WTC11 (cell line): Measurements from ENCODE around the gene DISC1. TPM values are rescaled to one million over a fixed set of nuclear protein-coding genes. Genes with fewer than 3 reads are reported as not detected.

Experiments
- ATAC-seq: fragments of 200-7000 bp; cut with Tn5 transposase; 2 replicates; pipeline ENCODE4 v1.10.0; 2021; ENCODE audit warnings: mild to moderate bottlenecking, moderate library complexity
- CTCF ChIA-PET: fragments of 300-600 bp; sonication (Branson Sonifier 250); formaldehyde crosslinking; loops from one replicate; lab custom pipeline; 2021; ENCODE audit warnings: antibody characterized with exemption; lab: Charles Lee
- POLR2A ChIA-PET: fragments of 350-600 bp; sonication (Branson Sonifier 250); formaldehyde crosslinking; loops from one replicate; lab custom pipeline; 2021; ENCODE audit warnings: antibody characterized with exemption; lab: Charles Lee
- DNase-seq: peaks from one replicate; pipeline ENCODE4 v3.0.0; 2021; ENCODE audit warnings: low spot score
- H3K27ac Mint-ChIP-seq: 2 replicates; pipeline ENCODE4 v1.8.0; 2021; ENCODE audit warnings: mixed read lengths
- H3K27me3 Mint-ChIP-seq: 2 replicates; pipeline ENCODE4 v1.8.0; 2021; ENCODE audit warnings: low read depth, mild to moderate bottlenecking, moderate library complexity, mixed read lengths
- H3K36me3 Mint-ChIP-seq: 2 replicates; pipeline ENCODE4 v1.8.0; 2021; ENCODE audit warnings: mixed read lengths
- H3K4me1 Mint-ChIP-seq: 2 replicates; pipeline ENCODE4 v1.8.0; 2022; ENCODE audit warnings: mixed read lengths
- H3K4me3 Mint-ChIP-seq: 2 replicates; pipeline ENCODE4 v1.8.0; 2021; ENCODE audit warnings: mild to moderate bottlenecking, moderate library complexity, mixed read lengths
- H3K9me3 Mint-ChIP-seq: 2 replicates; pipeline ENCODE4 v1.8.0; 2021; ENCODE audit warnings: mixed read lengths
- AFF4 ChIP-seq: sonication (generic); formaldehyde crosslinking; IDR thresholded peaks from 2 replicates; pipeline ENCODE4 v1.8.1; 2023; ENCODE audit warnings: mild to moderate bottlenecking, missing genetic modification reagents, borderline replicate concordance
- AR ChIP-seq: fragments of 250-450 bp; sonication (Bioruptor Pico); IDR thresholded peaks from 2 replicates; pipeline ENCODE4 v1.9.0; 2021; ENCODE audit warnings: mild to moderate bottlenecking
- ARID4B ChIP-seq: sonication (generic); formaldehyde crosslinking; IDR thresholded peaks from 2 replicates; pipeline ENCODE4 v1.8.0; 2023; ENCODE audit warnings: missing genetic modification reagents, mild to moderate bottlenecking, borderline replicate concordance
- CDX4 ChIP-seq: fragments of 250-450 bp; sonication (Bioruptor Pico); IDR thresholded peaks from 2 replicates; pipeline ENCODE4 v1.9.0; 2021; ENCODE audit warnings: moderate library complexity, mild to moderate bottlenecking, inconsistent platforms, borderline replicate concordance
- CTCF ChIP-seq: fragments of 200-600 bp; IDR thresholded peaks from 2 replicates; pipeline ENCODE4 v1.8.0; 2022; ENCODE audit warnings: antibody characterized with exemption
- E2F4 ChIP-seq: sonication (generic); formaldehyde crosslinking; IDR thresholded peaks from 2 replicates; pipeline ENCODE4 v1.8.1; 2022; ENCODE audit warnings: low read depth, mild to moderate bottlenecking, moderate library complexity, missing genetic modification reagents, borderline replicate concordance
- ELF4 ChIP-seq: sonication (generic); formaldehyde crosslinking; IDR thresholded peaks from 2 replicates; pipeline ENCODE4 v1.8.1; 2022; ENCODE audit warnings: low read depth, mild to moderate bottlenecking, moderate library complexity, missing genetic modification reagents
- OVOL2 ChIP-seq: fragments of 250-450 bp; sonication (Bioruptor Pico); IDR thresholded peaks from 2 replicates; pipeline ENCODE4 v1.9.0; 2021; ENCODE audit warnings: mild to moderate bottlenecking, borderline replicate concordance
- PRRX2 ChIP-seq: fragments of 250-450 bp; sonication (Bioruptor Pico); IDR thresholded peaks from 2 replicates; pipeline ENCODE4 v1.8.0; 2021; ENCODE audit warnings: mild to moderate bottlenecking
- STAT6 ChIP-seq: sonication (generic); formaldehyde crosslinking; conservative IDR thresholded peaks from 2 replicates; pipeline ENCODE4 v1.8.1; 2023; ENCODE audit warnings: mild to moderate bottlenecking, low read depth, missing genetic modification reagents, moderate library complexity
- ZNF232 ChIP-seq: sonication (generic); formaldehyde crosslinking; IDR thresholded peaks from 2 replicates; pipeline ENCODE4 v1.8.0; 2022; ENCODE audit warnings: mild to moderate bottlenecking, missing genetic modification reagents
- ZNF317 ChIP-seq: sonication (generic); formaldehyde crosslinking; IDR thresholded peaks from 2 replicates; pipeline ENCODE4 v1.8.1; 2023; ENCODE audit warnings: low read depth, mild to moderate bottlenecking, moderate library complexity, missing genetic modification reagents, borderline replicate concordance
- ZNF423 ChIP-seq: fragments of 250-450 bp; sonication (Bioruptor Pico); IDR thresholded peaks from 2 replicates; pipeline ENCODE4 v2.1.2; 2022; ENCODE audit warnings: mild to moderate bottlenecking, moderate library complexity
- total RNA-seq: library from RNA; stranded (reverse); gene quantifications from 3 replicates; pipeline ENCODE4 v1.2.3, GENCODE V29; 2021

DISC1 gene
- total RNA-seq, 1 experiment from 2014 or later = 5.5 TPM

- peaks cover 50% of the 10 kb centered on the region for H3K27me3 Mint-ChIP-seq
- H3K9me3 Mint-ChIP-seq = peaks cover 10% of the 10 kb centered on the region
- DNase-seq (no peak), ATAC-seq (no peak)
- TF ChIP-seq ZNF317 (CRISPR knock-in tag) = 0 out of 2 replicates have a peak, but pooled peaks have one; percentile 29
- TF ChIP-seq ZNF232 (CRISPR knock-in tag) = no peak
- H3K36me3 Mint-ChIP-seq = no peaks in the 10 kb centered on the region
- no peak overlapping the region for H3K27ac Mint-ChIP-seq
- H3K4me3 Mint-ChIP-seq = no peak overlapping the region
- ChIA-PET POLR2A (no interaction called here), CTCF (no interaction called here)
- H3K4me1 Mint-ChIP-seq = no peaks in the 10 kb centered on the region
Measured at GRCh38 chr1:231613419-231614349, 12.9 kb upstream of the DISC1 start.

GRCh38 chr1:231616667-231617066 is 9.9 kb upstream of the DISC1 start:
- DNase-seq (no peak), ATAC-seq (no peak)
- Mint-ChIP-seq H3K36me3 (no peaks in the 10 kb centered on the region), H3K9me3 (peaks cover 10% of the 10 kb centered on the region), H3K4me3 (no peak overlapping the region), H3K27me3 (peaks cover 56% of the 10 kb centered on the region), H3K27ac (no peak overlapping the region), H3K4me1 (no peaks in the 10 kb centered on the region)
- CTCF ChIA-PET = interaction anchor here (1.0 to 2.3 kb wide), 2 partner anchors 10 to 140 kb away, joined by 3 to 6 read pairs; partner anchors contain the start of gene DISC1
- POLR2A ChIA-PET = no interaction called here
- TF ChIP-seq AFF4 (CRISPR knock-in tag) = no peak
- no peak for TF ChIP-seq CTCF
- no peak for TF ChIP-seq E2F4
- no peak for TF ChIP-seq STAT6 (CRISPR knock-in tag)
- TF ChIP-seq CDX4 (CRISPR knock-in tag) = no peak
- no peak for TF ChIP-seq ELF4 (CRISPR knock-in tag)
- no peak for TF ChIP-seq AR (CRISPR knock-in tag)
- TF ChIP-seq ARID4B (CRISPR knock-in tag) = no peak
- no peak for TF ChIP-seq ZNF423 (CRISPR knock-in tag)
- TF ChIP-seq OVOL2 (CRISPR knock-in tag) = no peak
- TF ChIP-seq PRRX2 (CRISPR knock-in tag) = no peak
